Fibroblast of skin of right biceps (primary cell): ENCODE results near the gene ZNF234.
A peak's percentile ranks its signal among the peaks of the same experiment; 100 is the strongest.
"Not testable (repeated sequence)": the region's sequence is repeated elsewhere in the genome, so short reads cannot be mapped to it uniquely, and the experiment has no call there.

ENCODE experiments used
- DNase-seq: peaks from one replicate; pipeline ENCODE4 v3.0.0-alpha.2; 2013

ZNF234 gene

GRCh38 chr19:44141191-44142058 lies at the start of gene ZNF234:
Gene ZNF234, plus strand, starts transcription at chr19:44141554. Its CDS starts 3,079 bp downstream, at chr19:44144633.
- DNase-seq = peak; percentile 83

- DNase-seq = no peak
Measured at GRCh38 chr19:44092108-44092507, 49.2 kb upstream of the ZNF234 start.

DNA sequence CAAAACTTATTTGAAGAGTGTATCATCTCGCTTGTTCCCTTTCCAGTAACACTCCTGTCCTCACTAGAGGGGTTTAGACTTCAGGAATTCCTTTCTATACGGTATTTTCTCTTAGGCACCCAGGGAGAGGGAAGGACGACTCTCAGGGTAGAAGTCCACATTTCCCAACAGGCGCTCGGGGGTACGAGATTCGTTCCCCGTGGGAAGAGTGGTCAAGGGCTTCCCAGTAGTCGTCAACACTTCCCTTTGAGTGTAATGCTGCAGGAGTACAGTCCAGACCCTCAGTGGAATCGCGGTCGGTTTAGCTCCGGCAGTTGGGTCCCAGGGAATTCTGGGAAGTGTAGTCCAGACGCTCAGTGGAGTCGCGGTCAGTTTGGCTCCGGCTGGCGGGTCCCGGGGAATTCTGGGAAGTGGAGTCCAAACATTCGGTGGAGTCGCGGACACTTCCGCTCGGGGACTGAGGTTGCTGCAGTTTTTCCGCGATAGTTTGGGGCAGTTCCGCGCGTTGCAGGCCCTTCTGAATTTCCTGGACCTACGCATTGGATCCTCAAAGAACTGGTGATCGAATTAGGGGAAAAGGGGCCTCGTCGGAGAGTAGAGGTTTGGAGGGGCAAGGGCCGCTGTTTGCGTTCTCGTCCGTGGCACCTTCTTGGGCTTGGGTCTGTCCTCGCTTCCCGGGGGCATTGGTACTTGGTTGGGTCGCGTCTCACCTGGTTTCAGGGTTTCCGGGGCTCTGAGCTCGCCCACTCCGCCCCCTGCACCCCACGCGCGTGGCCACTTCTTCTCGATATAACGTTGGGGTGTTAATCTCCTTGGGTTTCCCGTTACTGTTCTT lies 47.2 kb upstream of the ZNF234 start, which contains the start of gene ZNF224:
TSS of gene ZNF224 (plus strand) at position 431 of the 835 bp plus-strand sequence. CDS start 3,513 bp downstream, outside the sequence.
- peak; percentile 92 for DNase-seq

DNA sequence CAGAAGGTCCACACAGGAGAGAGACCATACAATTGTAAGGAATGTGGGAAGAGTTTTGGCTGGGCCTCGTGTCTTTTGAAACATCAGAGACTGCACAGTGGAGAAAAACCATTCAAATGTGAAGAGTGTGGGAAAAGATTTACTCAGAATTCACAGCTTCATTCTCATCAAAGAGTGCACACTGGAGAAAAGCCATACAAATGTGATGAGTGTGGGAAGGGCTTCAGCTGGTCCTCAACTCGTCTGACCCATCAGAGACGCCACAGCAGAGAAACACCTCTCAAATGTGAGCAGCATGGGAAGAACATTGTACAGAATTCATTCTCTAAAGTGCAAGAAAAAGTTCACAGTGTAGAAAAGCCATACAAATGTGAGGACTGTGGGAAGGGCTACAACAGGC lies 33.6 kb upstream of the ZNF234 start:
- no peak for DNase-seq

DNA sequence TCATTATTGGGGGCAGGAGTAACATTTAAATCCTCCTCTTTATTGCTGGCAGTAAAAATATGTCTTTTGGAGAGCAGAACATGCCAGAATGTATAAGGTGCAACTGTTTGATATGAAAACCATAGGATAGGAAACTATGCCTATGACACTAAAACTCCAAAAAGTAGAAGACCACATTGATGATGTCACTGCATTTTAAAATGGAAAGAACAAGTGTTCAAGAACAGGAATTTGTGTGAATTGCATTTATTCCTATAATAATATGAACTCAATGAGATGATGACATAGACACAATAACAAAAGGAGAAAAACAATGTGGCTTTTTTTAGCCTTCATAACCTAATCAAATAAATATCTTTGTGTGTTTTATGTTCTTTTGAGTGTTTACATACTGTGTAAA lies 31.9 kb upstream of the ZNF234 start:
- DNase-seq = no peak

DNA sequence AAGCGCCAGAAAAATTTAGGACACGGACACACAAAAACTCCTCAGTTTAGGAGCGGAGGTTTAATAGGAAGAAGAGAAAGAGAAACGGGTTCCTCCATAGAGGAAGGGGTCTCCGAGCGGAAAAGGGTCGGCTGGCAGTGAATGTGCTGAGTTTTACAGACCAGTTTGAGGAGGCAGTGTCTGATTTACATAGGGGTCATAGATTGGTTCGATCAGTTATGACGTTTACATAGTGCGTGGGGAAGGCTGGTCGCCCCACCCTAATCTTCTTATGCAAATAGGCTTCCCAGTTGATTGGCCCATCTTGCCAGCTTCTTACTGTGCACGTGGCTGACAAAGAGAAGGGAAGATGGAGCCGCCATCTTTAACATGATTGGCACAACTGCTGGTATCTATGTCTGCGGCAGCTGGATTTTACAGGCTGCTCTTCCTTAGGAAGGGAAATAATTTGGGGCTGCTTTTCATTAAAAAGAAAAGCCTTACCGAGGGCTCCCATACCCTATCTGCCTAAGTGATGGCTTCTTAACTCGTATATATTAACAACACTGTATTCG lies 29.4 kb upstream of the ZNF234 start:
- peak; percentile 84 for DNase-seq

- no peak for DNase-seq
Measured at GRCh38 chr19:44112802-44113137, 28.6 kb upstream of the ZNF234 start.

DNA sequence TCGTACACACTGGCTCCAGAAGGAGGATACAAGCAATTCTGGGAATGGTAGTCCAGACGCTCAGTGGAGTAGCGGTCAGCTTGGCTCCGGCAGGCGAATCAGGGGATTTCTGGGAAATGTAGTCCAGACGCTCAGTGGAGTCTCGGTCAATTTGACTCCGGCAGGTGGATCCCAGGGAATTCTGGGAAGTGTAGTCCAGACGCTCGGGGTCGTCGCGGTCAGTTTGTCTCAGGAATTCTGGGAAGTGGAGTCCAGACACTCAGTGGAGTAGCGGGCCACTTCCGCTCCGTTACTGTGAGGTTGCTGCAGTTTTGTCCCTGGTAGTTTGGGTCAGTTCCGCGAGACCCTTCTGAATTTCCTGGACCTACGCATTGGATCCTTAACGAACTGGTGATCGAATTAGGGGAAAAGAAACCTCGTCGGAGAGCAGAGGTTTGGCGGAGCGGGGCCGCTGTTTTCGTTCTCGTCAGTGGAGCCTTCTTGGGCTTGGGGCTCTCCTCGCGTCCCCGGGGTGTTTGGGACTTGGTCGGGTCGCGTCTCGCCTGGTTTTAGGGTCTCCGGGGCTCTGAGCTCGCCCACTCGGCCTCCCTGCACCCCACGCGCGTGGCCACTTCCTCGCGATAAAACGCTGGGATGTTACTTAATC lies 28.1 kb upstream of the ZNF234 start, which contains the start of gene ZNF225:
TSS of gene ZNF225 (plus strand) at position 262 of the 646 bp plus-strand sequence. CDS start 2,429 bp downstream, outside the sequence.
- DNase-seq = peak; percentile 99

DNA sequence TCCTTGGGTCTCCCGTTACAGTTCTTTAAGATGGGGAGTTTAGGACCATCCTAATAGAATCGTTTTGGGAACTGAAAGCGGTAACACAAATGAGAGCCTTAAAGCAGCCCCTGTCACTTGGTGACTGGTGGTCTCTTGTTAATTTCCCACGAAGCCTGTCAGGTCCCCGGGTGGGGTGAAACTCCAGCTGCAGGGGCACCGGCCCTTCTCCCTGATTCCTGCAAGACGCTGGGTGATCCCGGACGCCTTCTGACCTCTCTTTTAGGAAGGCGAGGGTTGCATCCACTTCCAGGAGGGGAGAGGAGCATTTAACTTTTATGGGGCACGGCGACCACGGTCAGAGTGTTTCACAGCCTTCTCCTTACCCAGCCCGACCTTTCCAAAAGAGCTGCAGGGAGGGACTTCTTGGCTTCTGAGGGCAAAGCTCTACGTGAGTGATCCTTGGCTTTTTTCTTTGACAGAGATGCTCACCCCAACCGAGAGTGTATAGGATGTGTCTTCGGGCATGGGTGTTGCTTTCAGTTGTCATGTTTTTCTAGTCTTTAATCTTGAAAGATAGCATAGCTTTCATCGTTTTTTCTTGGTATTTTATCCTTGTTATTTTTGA lies 27.5 kb upstream of the ZNF234 start:
- no peak for DNase-seq

- DNase-seq = not testable (repeated sequence)
Measured at GRCh38 chr19:44121162-44121561, 20.2 kb upstream of the ZNF234 start.

- no peak for DNase-seq
Measured at GRCh38 chr19:44131955-44132354, 9.4 kb upstream of the ZNF234 start.

DNA sequence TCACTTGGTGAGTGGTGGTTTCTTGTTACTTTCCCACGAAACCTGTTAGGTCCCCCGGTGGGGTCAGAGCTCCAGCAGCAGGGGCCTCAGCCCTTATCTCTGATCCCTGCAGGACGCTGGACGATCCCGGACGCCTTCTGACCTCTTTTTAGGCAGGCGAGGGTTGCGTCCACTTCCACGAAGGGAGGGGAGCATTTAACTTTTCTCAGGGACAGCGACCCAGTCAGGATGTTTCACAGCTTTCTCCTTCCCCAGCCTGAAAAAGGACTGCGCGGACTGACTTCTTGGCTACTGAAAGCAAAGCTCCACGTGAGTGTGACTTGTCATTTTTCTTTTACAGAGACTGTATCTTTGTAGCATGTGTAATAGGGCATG lies 692 bp downstream of the ZNF234 start:
- DNase-seq = peak; percentile 28

DNA sequence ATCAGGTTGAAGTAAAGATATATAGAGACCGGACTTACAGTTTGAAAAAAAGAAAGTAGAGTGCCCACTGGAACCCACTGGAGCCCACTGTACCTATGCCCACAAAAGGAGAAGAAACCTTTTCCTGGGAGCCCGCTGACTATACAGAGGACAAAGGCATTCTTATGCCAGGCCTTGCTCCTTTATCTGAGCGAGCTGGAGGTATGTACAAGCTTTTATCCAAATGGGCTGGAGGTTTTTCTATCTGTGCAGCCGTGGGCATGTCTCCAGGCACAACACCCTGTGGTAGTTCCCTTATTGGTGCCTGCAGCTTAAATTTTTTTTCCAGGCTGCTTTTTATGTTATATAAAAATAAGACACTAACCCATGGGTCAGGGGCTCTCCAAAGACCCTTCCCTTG lies 8.4 kb downstream of the ZNF234 start:
- DNase-seq = no peak

DNA sequence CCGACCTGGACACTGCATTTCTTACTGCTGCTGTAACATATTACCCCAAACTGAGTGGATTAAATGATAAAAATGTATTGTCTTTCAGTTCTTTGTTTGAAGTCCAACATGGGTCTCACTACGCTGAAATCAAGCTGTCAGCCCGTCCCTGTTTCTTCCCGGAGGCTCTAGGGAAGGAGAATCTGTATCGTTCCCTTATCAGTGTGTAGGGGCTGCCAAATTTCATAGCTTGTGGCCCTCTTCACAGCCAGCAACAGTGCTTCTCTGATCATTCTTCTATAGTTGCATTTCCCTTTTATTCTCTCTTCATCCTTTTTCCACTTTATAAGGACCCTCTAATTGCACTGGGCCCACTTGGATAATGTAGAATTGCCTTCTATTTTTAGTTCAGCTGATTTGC lies 10.1 kb downstream of the ZNF234 start:
- DNase-seq = no peak

DNA sequence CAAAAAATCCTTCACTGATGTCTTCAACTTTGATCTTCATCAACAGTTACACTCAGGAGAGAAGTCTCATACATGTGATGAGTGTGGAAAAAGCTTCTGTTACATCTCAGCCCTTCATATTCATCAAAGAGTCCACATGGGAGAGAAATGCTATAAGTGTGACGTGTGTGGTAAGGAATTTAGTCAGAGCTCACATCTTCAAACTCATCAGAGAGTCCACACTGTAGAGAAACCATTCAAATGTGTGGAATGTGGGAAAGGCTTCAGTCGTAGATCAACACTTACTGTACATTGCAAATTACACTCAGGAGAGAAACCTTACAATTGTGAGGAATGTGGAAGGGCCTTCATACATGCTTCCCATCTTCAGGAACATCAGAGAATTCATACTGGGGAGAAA lies 15.1 kb downstream of the ZNF234 start:
- DNase-seq = no peak

DNA sequence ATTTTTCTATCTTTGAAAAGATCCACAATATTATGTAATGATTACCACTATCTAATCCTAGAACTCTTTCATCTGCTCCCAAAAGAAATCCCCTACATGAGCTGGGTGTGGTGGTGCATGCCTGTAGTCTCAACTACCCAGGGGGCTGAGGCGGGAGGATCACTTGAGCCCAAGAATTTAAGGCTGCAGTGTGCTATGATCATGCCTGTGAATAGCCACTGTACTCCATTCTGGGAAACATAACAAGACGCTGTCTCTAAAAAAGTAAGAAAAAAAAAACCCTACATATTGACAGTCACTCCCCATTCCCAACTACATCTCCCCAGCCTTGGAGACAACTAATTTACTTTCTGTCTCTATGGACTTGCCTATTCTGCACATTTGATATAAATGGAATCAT lies 22.4 kb downstream of the ZNF234 start:
- no peak for DNase-seq

GRCh38 chr19:44164327-44164672 lies 22.9 kb downstream of the ZNF234 start:
- DNase-seq = no peak

GRCh38 chr19:44164673-44165512 lies 23.5 kb downstream of the ZNF234 start, which contains the start of gene ZNF226:
Gene ZNF226, plus strand, starts transcription at chr19:44165100. Its CDS starts 4,981 bp downstream, at chr19:44170081.
- DNase-seq = peak; percentile 99

GRCh38 chr19:44170660-44171059 lies 29.3 kb downstream of the ZNF234 start:
- DNase-seq = not testable (repeated sequence)

GRCh38 chr19:44176590-44176989 lies 35.2 kb downstream of the ZNF234 start:
- DNase-seq = peak; percentile 10

DNA sequence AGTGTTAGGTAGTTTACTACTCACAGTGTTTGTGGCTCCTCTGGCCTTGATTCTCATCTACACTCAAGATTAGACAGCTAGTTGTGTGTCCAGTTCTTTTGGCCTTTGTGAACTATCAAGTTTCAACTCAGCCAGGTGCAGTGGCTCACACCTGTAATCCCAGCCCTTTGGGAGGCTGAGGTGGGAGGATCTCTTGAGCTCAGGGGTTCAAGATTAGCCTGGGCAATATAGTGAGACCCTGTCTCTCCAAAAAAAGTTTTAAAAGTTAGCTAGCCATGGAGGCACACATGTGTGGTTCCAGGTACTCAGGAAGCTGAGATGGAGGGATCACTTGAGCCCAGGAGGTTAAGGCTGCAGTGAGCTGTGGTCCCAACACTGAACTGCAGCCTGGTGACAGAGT lies 39.6 kb downstream of the ZNF234 start:
- no peak for DNase-seq
